Epithelial cell of proximal tubule (primary cell): ENCODE data around the gene MTX2. TPM values are rescaled to one million over a fixed set of nuclear protein-coding genes. Genes with fewer than 3 reads are reported as not detected.

Experiments used
- DNase-seq: peaks from one replicate; pipeline ENCODE4 v3.0.0-alpha.2; 2011; ENCODE audit warnings: low read depth
- H3K4me3 ChIP-seq: 2 replicates; pipeline ENCODE4 v1.5.1; 2011; ENCODE audit warnings: low read depth, mild to moderate bottlenecking, low read length
- total RNA-seq: library from RNA; depleted of rRNA; stranded (reverse); fragments of >200 nt; gene quantifications from 2 replicates; pipeline ENCODE4 v1.2.3, GENCODE V29; 2015
- TF ChIP-seq, protein P1 (sequence below): conservative IDR thresholded peaks from 2 replicates; pipeline ENCODE4 v1.5.1; 2012; ENCODE audit warnings: low read depth, mild to moderate bottlenecking, low read length

Gene MTX2
- 52.2 and 61.1 TPM in 2 replicates for total RNA-seq

DNA sequence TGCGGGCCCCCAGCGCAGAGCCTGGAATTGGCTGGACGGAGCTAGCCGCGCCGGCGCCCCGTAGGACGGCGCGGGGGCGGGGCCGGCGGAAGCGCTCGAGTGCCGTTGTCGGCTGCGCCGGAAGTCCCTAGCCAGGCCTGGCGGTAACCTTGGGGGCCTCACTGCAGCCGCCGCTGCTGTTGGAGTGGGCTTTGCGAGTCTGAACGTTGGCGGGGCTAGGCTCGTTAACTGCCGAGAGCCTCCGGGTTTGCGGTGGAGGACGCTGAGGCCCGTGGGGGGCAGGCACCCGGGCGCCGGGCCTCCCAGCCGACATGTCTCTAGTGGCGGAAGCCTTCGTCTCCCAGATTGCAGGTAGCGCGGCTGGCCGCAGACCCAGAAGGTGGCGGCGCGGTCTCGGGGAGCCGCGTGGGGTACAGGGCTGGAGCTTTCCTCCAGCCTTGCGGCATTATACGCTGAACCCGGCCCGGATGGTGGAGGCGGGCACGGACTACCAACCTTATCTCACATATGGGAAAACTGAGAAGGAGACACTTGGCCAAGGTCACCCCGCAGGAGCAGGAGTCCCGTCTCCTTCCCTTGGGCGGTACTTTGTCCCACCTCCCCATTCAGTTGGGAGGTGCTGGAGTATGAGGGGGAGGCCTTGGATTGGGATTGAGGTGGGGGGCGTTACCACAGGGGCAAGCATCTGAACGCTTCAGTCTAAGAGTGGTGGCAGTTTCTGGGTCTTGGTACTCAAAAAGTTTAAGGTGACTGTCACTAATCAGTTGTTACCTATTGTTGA is at the start of gene MTX2:
MTX2 (plus strand) TSS at position 124 of the 781 bp plus-strand sequence; CDS start at position 312, 188 bp downstream.
- DNase-seq = no peak
- TF ChIP-seq, protein P1, sequence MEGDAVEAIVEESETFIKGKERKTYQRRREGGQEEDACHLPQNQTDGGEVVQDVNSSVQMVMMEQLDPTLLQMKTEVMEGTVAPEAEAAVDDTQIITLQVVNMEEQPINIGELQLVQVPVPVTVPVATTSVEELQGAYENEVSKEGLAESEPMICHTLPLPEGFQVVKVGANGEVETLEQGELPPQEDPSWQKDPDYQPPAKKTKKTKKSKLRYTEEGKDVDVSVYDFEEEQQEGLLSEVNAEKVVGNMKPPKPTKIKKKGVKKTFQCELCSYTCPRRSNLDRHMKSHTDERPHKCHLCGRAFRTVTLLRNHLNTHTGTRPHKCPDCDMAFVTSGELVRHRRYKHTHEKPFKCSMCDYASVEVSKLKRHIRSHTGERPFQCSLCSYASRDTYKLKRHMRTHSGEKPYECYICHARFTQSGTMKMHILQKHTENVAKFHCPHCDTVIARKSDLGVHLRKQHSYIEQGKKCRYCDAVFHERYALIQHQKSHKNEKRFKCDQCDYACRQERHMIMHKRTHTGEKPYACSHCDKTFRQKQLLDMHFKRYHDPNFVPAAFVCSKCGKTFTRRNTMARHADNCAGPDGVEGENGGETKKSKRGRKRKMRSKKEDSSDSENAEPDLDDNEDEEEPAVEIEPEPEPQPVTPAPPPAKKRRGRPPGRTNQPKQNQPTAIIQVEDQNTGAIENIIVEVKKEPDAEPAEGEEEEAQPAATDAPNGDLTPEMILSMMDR = peak; percentile 20
- H3K4me3 ChIP-seq = peak within 1 kb of the TSS; percentile 76

GRCh38 chr2:176227874-176228273 is 41.4 kb upstream of the MTX2 start:
- no peak overlapping the region for H3K4me3 ChIP-seq
- DNase-seq = no peak
- TF ChIP-seq, protein P1 = no peak

DNA sequence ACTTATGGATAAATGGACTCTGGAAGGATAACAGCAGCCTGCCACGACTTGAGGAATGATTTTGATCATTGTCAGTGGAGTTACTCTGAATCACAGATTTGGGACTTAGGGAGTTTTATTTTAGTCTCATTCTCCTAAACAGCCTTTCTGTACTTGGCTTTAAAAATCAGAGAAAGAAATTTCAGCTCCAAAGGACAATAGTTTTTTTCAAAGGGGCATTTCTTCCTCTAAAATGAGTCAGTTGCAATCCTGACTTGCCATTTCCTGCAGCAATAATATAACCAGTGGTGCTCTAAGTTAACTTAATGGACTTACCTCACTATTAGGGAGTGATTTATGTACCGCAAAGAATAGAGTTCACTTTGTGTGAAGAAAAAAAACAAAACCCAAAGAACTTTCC is 35.1 kb upstream of the MTX2 start:
- no peak for DNase-seq
- TF ChIP-seq, protein P1 = no peak
- no peak overlapping the region for H3K4me3 ChIP-seq

- DNase-seq = no peak
- H3K4me3 ChIP-seq = no peak overlapping the region
- TF ChIP-seq, protein P1 = no peak
Observed at GRCh38 chr2:176234940-176235339, 34.3 kb upstream of the MTX2 start.

DNA sequence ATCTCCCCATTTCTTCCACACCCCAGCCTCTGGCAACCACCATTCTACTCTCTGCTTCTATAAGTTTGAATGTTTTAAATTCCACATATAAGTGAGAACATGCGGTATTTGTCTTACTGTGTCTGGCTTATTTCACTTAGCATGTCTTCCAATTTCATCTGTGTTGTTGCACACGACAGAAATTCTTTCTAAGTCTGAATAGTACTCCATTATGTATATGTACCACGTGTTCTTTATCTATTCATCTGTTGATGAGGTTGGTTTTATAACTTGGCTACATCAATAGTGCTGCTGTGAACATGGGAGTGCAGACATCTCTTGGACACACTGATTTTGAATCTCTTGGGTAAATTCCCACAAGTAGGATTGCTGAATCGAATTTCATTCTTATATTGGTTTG is 31.8 kb upstream of the MTX2 start:
- DNase-seq = no peak
- TF ChIP-seq, protein P1 = no peak
- H3K4me3 ChIP-seq = no peak overlapping the region

DNA sequence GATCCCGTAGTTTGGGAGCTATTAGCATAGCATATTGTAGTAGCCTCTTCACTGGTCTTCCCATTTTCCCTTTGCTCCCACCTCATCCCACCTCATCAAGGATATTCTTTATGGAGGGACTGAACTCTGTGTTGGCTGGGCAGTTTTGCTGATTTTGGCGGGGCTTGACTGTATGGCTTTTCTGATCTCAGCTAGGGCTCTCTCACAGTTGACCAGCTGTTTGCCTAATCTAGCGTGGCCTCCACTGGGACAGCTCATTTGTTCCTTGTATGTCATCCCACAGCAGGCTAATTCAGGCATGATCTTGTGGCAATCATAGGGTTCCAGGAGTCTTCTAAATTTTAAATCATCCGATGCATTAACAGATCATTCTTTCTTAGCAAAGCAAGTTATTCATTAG is 30.2 kb upstream of the MTX2 start:
- no peak overlapping the region for H3K4me3 ChIP-seq
- DNase-seq = no peak
- TF ChIP-seq, protein P1 = no peak

DNA sequence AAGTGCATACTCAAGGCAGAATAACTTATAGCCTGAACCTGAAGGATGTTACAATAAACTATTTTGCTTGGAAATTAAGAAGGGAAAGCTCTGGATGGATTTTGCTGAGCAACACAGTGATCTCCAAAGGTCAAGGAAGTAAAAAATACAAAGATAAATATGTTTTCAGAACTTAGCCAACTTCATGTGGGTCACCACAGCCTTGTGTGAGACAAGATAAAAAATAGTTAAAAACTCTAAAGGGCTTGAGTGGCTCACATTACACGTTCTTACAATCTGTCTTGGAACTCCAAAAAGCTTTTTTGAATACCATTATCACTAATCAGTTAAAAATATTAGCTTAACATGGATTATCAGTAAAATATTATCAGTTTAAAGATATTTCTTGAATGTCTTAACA is 28.9 kb upstream of the MTX2 start:
- TF ChIP-seq, protein P1 = no peak
- no peak for DNase-seq
- no peak overlapping the region for H3K4me3 ChIP-seq
